PC-9 (cell line): Measurements from ENCODE around the gene TBX6. TPM values are rescaled to one million over a fixed set of nuclear protein-coding genes. Genes with fewer than 3 reads are reported as not detected.

Experiments
- BruUV-seq: library from RNA; stranded (reverse); fragments of 400-500 nt; replicated peaks from 2 replicates; lab custom pipeline; 2021; lab: Mats Ljungman, UMichigan
- CTCF ChIA-PET: fragments of 300-600 bp; sonication (Branson Sonifier 250); formaldehyde crosslinking; loops from one replicate; lab custom pipeline; 2022; ENCODE audit warnings: antibody characterized with exemption; lab: Charles Lee
- POLR2A ChIA-PET: fragments of 300-600 bp; sonication (Branson Sonifier 250); formaldehyde crosslinking; loops from one replicate; lab custom pipeline; 2022; ENCODE audit warnings: antibody characterized with exemption; ENCODE audit not compliant: unreplicated experiment; lab: Charles Lee
- DNase-seq, 2 experiments: peaks; one replicate each; pipeline versions ENCODE4 v3.0.0 to v3.0.0-alpha.2; 2015 to 2022; ENCODE audit warnings: mixed read lengths in 1 of 2
- H2AFZ ChIP-seq: fragments of 200-600 bp; sonication (generic); 2 replicates; pipeline ENCODE4 v1.8.1; 2017; ENCODE audit warnings: antibody characterized with exemption
- H3F3A ChIP-seq: fragments of 200-600 bp; sonication (generic); 2 replicates; pipeline ENCODE4 v1.8.1; 2017; ENCODE audit warnings: antibody characterized with exemption, mild to moderate bottlenecking, low read depth; ENCODE audit not compliant: insufficient read depth
- H3K27ac ChIP-seq: fragments of 200-600 bp; sonication (generic); 2 replicates; pipeline ENCODE4 v1.6.1; 2016; ENCODE audit warnings: mixed run types
- H3K27me3 ChIP-seq: fragments of 200-600 bp; sonication (generic); 2 replicates; pipeline ENCODE4 v1.6.1; 2016; ENCODE audit warnings: low read depth, mixed run types; ENCODE audit not compliant: insufficient read depth
- H3K36me3 ChIP-seq: fragments of 200-600 bp; sonication (generic); 2 replicates; pipeline ENCODE4 v1.6.1; 2016; ENCODE audit warnings: low read depth, mixed run types
- H3K4me1 ChIP-seq: fragments of 200-600 bp; sonication (generic); replicated peaks from 2 replicates; pipeline ENCODE4 v1.6.1; 2016; ENCODE audit warnings: mixed run types; ENCODE audit not compliant: insufficient read depth
- H3K4me2 ChIP-seq: fragments of 200-600 bp; sonication (generic); 2 replicates; pipeline ENCODE4 v1.6.1; 2017; ENCODE audit warnings: mixed run types
- H3K4me3 ChIP-seq: fragments of 200-600 bp; sonication (generic); 2 replicates; pipeline ENCODE4 v1.6.1; 2016; ENCODE audit warnings: mixed run types
- H3K79me2 ChIP-seq: fragments of 200-600 bp; sonication (generic); 2 replicates; pipeline ENCODE4 v1.6.1; 2017; ENCODE audit warnings: low read depth, mixed run types
- H3K9me2 ChIP-seq: fragments of 200-600 bp; sonication (generic); 2 replicates; pipeline ENCODE4 v1.8.1; 2017; ENCODE audit warnings: mild to moderate bottlenecking; ENCODE audit not compliant: insufficient read depth
- H3K9me3 ChIP-seq: fragments of 200-600 bp; sonication (generic); 2 replicates; pipeline ENCODE4 v1.8.1; 2016; ENCODE audit warnings: low read depth; ENCODE audit not compliant: insufficient read depth
- H4K20me1 ChIP-seq: fragments of 200-600 bp; sonication (generic); 2 replicates; pipeline ENCODE4 v1.8.1; 2017; ENCODE audit not compliant: insufficient read depth
- EZH2 ChIP-seq: fragments of 200-600 bp; sonication (generic); IDR thresholded peaks from 2 replicates; pipeline ENCODE4 v1.8.0; 2017; ENCODE audit warnings: antibody characterized with exemption, low read depth
- intact Hi-C: fragments of 100-400 bp; cut with micrococcal nuclease; formaldehyde crosslinking; loops from one replicate; pipeline ENCODE4 v1.10.0; 2022; ENCODE audit not compliant: unreplicated experiment
- total RNA-seq: library from RNA; stranded (reverse); gene quantifications from 2 replicates; pipeline ENCODE4 v1.2.3, GENCODE V29; 2021
- TF ChIP-seq, protein P1 (sequence below): fragments of 200-600 bp; sonication (generic); conservative IDR thresholded peaks from 2 replicates; pipeline ENCODE4 v1.6.1; 2017; ENCODE audit warnings: mixed run types, antibody characterized with exemption, mild to moderate bottlenecking, moderate library complexity

Gene TBX6
- total RNA-seq, 1 experiment from 2014 or later = 8.3 TPM

DNA sequence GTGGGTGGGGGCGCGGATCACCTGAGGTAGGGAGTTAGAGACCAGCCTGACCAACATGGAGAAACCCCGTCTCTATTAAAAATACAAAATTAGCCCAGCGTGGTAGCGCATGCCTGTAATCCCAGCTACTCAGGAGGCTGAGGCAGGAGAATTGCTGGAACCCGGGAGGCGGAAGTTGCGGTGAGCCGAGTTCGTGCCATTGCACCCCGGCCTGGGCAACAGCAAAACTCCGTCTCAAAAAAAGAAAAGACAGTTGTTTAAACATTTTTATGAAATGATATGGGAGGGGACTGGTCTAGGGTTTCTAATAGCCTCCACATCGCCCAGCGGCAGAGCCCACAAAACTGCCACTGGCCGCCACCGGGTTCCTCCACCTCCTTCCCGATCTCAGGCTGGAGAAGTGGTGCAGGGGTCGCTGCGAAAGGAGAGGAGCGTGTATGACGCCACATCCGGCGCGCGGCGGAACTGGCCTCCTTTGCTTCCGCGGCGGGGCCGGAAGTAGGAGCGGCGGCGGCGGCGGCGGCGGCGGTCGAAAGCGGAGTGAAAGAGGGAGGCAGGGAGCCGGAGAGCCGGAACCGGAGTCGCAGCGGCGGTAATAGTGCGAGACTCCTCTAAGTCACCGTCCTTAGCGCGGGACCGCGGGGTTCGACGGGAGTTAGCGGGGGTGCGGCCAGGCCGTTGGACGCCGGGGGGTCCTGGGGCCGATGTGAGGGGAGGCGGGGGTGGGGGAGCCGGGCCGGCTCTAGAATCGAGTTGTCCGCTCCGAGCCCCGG, 16.0 kb downstream of the TBX6 start, which contains the start of gene PPP4C:
TSS of gene PPP4C (plus strand) at position 492 of the 773 bp plus-strand sequence. CDS start 384 bp downstream, outside the sequence.
- Histone ChIP-seq H3K4me1 (peaks cover 23% of the 10 kb centered on the region), H3K4me2 (peak within 1 kb of the TSS; percentile 93), H4K20me1 (peaks cover 45% of the 10 kb centered on the region), H3K4me3 (peak within 1 kb of the TSS; percentile 87), H3K36me3 (peaks cover 43% of the 10 kb centered on the region), H3K9me3 (no peaks in the 10 kb centered on the region), H2AFZ (peak within 1 kb of the TSS; percentile 69), H3K9me2 (no peaks in the 10 kb centered on the region), H3F3A (peaks cover 60% of the 10 kb centered on the region), H3K79me2 (peaks cover 55% of the 10 kb centered on the region), H3K27ac (peak within 1 kb of the TSS; percentile 79), H3K27me3 (no peaks in the 10 kb centered on the region)
- TF ChIP-seq, protein P1, sequence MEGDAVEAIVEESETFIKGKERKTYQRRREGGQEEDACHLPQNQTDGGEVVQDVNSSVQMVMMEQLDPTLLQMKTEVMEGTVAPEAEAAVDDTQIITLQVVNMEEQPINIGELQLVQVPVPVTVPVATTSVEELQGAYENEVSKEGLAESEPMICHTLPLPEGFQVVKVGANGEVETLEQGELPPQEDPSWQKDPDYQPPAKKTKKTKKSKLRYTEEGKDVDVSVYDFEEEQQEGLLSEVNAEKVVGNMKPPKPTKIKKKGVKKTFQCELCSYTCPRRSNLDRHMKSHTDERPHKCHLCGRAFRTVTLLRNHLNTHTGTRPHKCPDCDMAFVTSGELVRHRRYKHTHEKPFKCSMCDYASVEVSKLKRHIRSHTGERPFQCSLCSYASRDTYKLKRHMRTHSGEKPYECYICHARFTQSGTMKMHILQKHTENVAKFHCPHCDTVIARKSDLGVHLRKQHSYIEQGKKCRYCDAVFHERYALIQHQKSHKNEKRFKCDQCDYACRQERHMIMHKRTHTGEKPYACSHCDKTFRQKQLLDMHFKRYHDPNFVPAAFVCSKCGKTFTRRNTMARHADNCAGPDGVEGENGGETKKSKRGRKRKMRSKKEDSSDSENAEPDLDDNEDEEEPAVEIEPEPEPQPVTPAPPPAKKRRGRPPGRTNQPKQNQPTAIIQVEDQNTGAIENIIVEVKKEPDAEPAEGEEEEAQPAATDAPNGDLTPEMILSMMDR = no peak
- TF ChIP-seq EZH2 = no peak
- ChIA-PET POLR2A (interaction anchor here (0.6 to 0.9 kb wide), 5 partner anchors 14 to 483 kb away, joined by 3 to 6 read pairs (median 4); no protein-coding TSS in a partner anchor), CTCF (interaction anchor here (1.1 kb wide), 1 partner anchor 16 kb away, joined by 3 read pairs; the partner anchor contains the start of gene TBX6)
- peak; percentile 84 to 94 for DNase-seq
- intact Hi-C loops = no loop called here
- BruUV-seq = TSS peak; percentile 95

DNA sequence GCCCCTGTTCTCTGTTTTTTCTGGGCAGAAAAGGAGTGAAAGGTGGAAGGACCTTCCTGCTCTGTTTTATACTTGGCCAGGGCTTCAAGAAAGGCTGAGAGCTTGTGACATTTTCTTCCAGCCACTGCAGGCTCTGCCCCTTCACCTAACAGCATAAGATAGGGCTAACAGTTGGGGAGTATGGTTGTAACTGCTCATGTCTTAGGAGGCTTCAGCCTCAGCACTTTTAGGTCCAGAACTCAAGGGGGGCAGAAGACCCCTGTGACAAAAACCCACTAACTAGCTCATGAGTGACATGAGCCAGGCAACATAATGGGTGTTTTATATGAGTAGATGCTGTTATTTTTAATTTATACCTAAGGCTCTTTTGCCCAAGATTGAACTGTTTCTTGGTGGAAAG, 21.2 kb downstream of the TBX6 start:
- Histone ChIP-seq H3K79me2 (peaks cover 60% of the 10 kb centered on the region), H3K4me1 (peaks cover 26% of the 10 kb centered on the region), H4K20me1 (peaks cover 60% of the 10 kb centered on the region), H3K36me3 (peaks cover 51% of the 10 kb centered on the region), H3K27me3 (no peaks in the 10 kb centered on the region), H3K27ac (peak overlapping the region; percentile 22), H3K4me2 (no peak overlapping the region), H3F3A (peaks cover 91% of the 10 kb centered on the region), H3K9me2 (no peaks in the 10 kb centered on the region), H2AFZ (no peak overlapping the region), H3K9me3 (no peaks in the 10 kb centered on the region), H3K4me3 (no peak overlapping the region)
- ChIA-PET CTCF (no interaction called here), POLR2A (interaction anchor here (0.6 kb wide), 1 partner anchor 22 kb away, joined by 4 read pairs; no protein-coding TSS in a partner anchor)
- no TSS peak for BruUV-seq
- no peak for TF ChIP-seq EZH2
- TF ChIP-seq, protein P1 = no peak
- no peak for DNase-seq
- intact Hi-C loops = no loop called here

DNA sequence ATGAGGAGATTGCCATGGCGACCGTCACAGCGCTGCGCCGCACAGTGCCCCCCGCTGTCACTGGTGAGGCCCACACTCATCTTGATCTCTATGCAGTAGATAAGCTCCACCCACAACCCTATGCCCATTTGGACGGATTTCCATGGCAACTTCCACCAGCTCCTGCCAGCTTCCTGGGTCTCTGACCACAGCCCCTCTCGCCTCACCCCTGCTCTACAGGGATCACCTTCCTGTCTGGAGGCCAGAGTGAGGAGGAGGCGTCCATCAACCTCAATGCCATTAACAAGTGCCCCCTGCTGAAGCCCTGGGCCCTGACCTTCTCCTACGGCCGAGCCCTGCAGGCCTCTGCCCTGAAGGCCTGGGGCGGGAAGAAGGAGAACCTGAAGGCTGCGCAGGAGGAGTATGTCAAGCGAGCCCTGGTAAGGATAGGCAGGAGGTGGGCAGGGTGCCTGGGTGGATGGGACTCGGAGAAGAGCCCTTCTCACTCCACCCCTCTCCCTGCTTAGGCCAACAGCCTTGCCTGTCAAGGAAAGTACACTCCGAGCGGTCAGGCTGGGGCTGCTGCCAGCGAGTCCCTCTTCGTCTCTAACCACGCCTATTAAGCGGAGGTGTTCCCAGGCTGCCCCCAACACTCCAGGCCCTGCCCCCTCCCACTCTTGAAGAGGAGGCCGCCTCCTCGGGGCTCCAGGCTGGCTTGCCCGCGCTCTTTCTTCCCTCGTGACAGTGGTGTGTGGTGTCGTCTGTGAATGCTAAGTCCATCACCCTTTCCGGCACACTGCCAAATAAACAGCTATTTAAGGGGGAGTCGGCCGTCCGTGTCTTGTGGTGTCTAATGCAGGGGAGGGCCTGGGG, 21.9 kb downstream of the TBX6 start:
- no peaks in the 10 kb centered on the region for H3K9me3 ChIP-seq
- peaks cover 56% of the 10 kb centered on the region for H3K79me2 ChIP-seq
- POLR2A ChIA-PET = interaction anchor here (0.6 kb wide), 1 partner anchor 10 kb away, joined by 5 read pairs; no protein-coding TSS in a partner anchor
- TF ChIP-seq EZH2 = no peak
- TF ChIP-seq, protein P1 = no peak
- H3F3A ChIP-seq = peaks cover 89% of the 10 kb centered on the region
- peaks cover 60% of the 10 kb centered on the region for H4K20me1 ChIP-seq
- H3K36me3 ChIP-seq = peaks cover 51% of the 10 kb centered on the region
- intact Hi-C loops = loop anchor here (5.0 kb wide), 1 partner anchor 587 kb away; the partner anchor contains the start of gene FBRS
- H3K4me1 ChIP-seq = peaks cover 22% of the 10 kb centered on the region
- H3K4me2 ChIP-seq = no peak overlapping the region
- CTCF ChIA-PET = no interaction called here
- no peak overlapping the region for H2AFZ ChIP-seq
- no TSS peak for BruUV-seq
- no peaks in the 10 kb centered on the region for H3K27me3 ChIP-seq
- no peak for DNase-seq
- H3K9me2 ChIP-seq = no peaks in the 10 kb centered on the region
- H3K27ac ChIP-seq = no peak overlapping the region; the same call in 1 of the 2 replicates
- H3K4me3 ChIP-seq = no peak overlapping the region
